Tibial nerve (tissue), 4 donors: ENCODE results near the gene MAGEA8.
"Not testable (repeated sequence)": the region's sequence is repeated elsewhere in the genome, so short reads cannot be mapped to it uniquely, and the experiment has no call there.

ENCODE experiments used
- CTCF ChIP-seq, 5 experiments: fragments of 200-600 bp in 3 of 5; fragments of 450-650 bp in 2 of 5; sonication (generic) in 3 of 5; IDR thresholded peaks; one replicate each; pipeline ENCODE4 v1.5.1; 2016 to 2019; ENCODE audit warnings: antibody characterized with exemption in 5 of 5, mild to moderate bottlenecking in 3 of 5, moderate library complexity in 2 of 5
- EP300 ChIP-seq, 2 donors: sonication (generic); formaldehyde crosslinking; IDR thresholded peaks; one replicate each; pipeline ENCODE4 v1.6.1; 2017; ENCODE audit warnings: antibody characterized with exemption in 2 of 2, mild to moderate bottlenecking in 1 of 2
- POLR2A ChIP-seq, 2 donors: fragments of 450-650 bp; IDR thresholded peaks; one replicate each; pipeline ENCODE4 v1.6.1; 2017; ENCODE audit warnings: antibody characterized with exemption in 2 of 2, mild to moderate bottlenecking in 2 of 2, moderate library complexity in 2 of 2

GRCh38 chrX:149931355-149931754 lies 50.4 kb downstream of the MAGEA8 start:
- TF ChIP-seq CTCF, POLR2A, EP300 (IDR thresholded peaks at IDR 0.05): not testable (repeated sequence)
